HG03108 (cell line): Measurements from ENCODE around the gene IL1RN.

Experiments used
- ATAC-seq: cut with Tn5 transposase; IDR thresholded peaks from one replicate; pipeline ENCODE4 v1.9.1; 2021; ENCODE audit warnings: moderate library complexity; ENCODE audit not compliant: unreplicated experiment

The IL1RN gene

DNA sequence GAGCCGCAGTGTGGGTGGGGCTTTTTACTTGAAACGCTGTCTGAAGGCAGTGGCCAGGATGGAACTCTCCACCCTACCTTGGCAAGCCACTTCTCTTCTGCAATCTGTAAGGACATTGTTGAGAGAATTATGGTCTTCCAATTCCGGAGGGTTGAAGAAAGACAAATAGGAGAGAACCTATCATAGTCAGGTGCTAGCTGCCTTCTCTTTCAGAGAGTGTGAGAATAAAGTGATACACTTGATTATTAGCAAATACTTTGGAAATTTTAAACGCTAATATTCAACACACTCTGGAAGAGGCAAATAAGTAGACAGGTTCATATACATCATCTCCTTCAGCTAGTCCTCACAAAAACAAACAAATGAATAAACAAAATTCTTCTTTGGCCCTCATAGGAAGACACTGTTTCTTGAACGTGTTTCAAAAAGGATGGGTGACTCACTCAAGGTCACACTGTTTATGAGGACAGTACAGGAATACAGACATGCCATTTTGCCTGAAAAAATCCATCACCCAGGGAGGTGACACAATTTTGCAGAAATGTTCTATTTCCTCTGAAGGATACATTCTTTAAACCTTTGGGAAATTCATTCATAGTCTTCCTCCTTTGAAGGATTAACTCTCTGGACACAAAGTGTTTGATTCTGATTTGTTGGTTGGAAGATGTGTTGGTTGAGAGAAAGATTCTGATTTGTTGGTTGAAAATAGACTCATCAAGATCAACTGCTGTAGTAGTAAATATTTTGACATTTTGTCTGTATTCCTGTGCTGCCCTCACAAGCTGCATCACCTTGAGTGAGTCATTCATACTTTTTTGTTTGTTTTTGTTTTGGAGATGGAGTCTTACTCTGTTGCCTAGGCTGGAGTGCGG lies 2.2 kb upstream of the IL1RN start:
- ATAC-seq: no peak

DNA sequence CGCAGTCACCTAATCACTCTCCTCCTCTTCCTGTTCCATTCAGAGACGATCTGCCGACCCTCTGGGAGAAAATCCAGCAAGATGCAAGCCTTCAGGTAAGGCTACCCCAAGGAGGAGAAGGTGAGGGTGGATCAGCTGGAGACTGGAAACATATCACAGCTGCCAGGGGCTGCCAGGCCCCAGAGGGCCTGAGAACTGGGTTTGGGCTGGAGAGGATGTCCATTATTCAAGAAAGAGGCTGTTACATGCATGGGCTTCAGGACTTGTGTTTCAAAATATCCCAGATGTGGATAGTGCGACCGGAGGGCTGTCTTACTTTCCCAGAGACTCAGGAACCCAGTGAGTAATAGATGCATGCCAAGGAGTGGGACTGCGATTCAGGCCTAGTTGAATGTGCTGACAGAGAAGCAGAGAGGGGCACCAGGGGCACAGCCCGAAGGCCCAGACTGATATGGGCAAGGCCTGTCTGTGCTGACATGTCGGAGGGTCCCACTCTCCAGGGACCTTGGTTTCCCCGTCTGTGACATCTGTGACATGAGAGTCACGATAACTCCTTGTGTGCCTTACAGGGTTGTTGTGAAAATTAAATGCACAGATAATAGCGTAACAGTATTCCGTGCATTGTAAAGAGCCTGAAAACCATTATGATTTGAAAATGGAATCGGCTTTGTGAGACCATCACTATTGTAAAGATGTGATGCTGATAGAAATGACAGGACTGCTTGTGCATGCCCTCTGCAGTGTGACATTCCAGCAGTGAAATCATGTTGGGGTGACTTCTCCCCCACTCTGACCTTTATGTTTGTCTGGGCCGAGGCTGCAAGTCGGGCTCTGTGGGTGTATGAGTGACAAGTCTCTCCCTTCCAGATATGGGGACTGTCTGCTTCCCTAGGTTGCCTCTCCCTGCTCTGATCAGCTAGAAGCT lies 510 bp downstream of the IL1RN start:
- ATAC-seq: no peak

DNA sequence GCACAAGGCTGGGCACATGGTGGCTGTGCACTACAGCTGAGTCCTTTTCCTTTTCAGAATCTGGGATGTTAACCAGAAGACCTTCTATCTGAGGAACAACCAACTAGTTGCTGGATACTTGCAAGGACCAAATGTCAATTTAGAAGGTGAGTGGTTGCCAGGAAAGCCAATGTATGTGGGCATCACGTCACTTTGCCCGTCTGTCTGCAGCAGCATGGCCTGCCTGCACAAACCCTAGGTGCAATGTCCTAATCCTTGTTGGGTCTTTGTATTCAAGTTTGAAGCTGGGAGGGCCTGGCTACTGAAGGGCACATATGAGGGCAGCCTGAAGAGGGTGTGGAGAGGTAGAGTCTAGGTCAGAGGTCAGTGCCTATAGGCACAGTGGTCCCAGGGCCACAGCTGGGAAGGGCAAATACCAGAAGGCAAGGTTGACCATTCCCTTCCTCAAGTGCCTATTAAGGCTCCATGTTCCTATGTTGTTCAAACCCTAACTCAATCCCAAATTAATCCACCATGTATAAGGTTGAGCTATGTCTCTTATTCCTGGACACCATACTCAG lies 2.2 kb downstream of the IL1RN start:
- no peak for ATAC-seq

DNA sequence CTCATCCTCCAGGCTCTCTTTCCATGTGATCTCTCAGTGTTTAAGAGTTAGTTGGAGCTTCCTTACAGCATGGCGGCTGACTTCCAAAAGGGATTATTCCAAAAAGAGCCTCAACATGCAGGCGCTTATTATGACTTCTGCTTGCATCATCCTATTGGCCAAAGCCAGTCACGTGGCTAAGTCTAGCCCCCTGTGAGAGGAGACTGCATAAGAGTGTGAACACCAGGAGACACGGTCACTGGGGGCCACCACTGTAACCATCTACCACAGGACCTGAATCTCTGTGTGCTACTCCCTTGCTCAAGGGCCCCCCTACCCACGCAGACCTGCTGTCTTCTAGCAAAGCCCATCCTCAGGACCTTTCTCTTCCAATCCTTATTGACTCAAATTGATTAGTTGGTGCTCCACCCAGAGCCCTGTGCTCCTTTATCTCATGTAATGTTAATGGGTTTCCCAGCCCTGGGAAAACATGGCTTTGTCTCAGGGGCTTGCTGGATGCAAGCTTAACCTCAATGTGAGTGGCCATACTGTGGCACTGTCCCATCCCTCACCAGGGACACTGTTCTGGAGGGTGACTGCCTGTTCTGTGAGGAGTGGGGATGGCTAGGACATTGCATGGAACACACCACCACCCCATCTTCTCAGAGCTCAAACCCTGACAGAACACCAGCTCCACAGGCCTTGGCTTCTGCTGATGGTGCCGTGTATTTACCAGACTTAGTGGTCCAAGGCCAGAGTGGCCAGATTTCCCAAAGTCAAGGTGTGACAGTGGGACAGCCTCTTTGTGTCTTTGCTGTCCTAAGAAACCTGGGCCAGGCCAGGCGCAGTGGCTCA lies 4.2 kb downstream of the IL1RN start:
- no peak for ATAC-seq

DNA sequence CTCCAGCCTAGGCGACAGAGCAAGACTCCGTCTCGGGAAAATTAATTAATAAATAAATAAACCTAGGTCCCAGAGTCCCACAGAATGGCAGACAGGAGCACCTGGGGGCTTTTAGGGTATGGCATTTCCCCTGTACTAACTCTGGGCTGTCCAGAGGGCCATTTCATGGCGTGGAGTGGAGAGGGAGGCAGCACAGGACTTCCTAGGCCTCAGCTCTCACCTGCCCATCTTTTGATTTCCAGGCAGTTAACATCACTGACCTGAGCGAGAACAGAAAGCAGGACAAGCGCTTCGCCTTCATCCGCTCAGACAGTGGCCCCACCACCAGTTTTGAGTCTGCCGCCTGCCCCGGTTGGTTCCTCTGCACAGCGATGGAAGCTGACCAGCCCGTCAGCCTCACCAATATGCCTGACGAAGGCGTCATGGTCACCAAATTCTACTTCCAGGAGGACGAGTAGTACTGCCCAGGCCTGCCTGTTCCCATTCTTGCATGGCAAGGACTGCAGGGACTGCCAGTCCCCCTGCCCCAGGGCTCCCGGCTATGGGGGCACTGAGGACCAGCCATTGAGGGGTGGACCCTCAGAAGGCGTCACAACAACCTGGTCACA lies 5.1 kb downstream of the IL1RN start:
- no peak for ATAC-seq

DNA sequence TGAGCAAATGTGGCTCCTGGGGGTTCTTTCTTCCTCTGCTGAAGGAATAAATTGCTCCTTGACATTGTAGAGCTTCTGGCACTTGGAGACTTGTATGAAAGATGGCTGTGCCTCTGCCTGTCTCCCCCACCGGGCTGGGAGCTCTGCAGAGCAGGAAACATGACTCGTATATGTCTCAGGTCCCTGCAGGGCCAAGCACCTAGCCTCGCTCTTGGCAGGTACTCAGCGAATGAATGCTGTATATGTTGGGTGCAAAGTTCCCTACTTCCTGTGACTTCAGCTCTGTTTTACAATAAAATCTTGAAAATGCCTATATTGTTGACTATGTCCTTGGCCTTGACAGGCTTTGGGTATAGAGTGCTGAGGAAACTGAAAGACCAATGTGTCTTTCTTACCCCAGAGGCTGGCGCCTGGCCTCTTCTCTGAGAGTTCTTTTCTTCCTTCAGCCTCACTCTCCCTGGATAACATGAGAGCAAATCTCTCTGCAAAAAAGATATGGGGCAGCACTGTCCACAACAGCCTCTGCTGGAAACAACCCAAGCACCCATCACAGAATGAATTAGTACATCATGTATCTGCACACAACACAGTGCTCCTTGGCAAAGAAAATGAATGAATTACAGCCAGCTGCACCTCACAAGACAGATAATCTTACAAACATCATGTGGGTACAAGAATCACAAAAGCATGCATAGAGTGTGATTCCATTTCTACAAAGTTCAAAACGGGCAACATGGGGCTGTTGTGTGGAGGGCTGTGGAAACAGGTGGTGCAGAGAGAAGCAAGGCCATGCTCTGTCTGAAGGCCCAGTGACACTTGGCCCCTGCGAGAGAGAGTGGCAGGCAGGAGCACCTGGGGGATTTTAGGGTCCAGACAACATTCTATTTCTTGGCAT lies 6.6 kb downstream of the IL1RN start:
- ATAC-seq: no peak

DNA sequence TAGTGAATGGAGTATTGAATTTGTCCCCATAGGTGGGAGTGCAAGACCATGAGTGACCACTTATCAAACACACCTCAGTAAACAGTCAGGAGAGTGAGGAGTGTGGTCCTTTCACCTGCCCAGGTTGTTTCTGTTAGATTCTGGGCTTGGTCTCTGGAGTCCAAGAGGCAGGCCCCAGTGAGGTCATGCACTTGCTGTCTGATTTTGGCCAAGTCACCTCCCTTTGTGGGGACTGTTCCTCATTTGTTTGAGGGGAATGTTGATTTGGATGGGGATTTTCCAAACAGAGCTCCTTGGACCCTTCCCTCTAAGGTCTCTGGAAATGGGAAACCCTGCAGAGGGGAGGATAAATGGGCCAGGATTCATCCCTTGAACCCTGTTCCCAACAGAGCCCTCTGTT lies 7.3 kb downstream of the IL1RN start:
- no peak for ATAC-seq

DNA sequence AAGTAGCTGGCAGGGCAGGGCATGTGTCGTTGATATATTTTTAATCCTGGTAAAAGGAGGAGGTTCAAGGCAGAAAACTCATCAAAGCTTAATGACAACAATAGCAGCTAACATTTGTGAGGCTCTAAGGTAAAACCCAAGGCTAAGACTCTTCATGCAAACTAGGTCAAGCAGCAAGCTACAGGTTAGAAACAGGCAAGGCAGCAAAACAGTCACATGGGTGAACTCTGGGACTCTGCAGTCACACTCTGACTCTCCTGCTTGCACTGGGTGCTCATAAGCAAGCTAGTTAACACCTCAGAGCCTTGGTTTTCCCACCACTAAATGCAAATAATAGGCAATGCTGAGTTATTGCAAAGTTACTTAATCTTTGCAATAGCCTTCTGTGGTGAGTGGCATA lies 7.9 kb downstream of the IL1RN start:
- ATAC-seq: peak; percentile 36

DNA sequence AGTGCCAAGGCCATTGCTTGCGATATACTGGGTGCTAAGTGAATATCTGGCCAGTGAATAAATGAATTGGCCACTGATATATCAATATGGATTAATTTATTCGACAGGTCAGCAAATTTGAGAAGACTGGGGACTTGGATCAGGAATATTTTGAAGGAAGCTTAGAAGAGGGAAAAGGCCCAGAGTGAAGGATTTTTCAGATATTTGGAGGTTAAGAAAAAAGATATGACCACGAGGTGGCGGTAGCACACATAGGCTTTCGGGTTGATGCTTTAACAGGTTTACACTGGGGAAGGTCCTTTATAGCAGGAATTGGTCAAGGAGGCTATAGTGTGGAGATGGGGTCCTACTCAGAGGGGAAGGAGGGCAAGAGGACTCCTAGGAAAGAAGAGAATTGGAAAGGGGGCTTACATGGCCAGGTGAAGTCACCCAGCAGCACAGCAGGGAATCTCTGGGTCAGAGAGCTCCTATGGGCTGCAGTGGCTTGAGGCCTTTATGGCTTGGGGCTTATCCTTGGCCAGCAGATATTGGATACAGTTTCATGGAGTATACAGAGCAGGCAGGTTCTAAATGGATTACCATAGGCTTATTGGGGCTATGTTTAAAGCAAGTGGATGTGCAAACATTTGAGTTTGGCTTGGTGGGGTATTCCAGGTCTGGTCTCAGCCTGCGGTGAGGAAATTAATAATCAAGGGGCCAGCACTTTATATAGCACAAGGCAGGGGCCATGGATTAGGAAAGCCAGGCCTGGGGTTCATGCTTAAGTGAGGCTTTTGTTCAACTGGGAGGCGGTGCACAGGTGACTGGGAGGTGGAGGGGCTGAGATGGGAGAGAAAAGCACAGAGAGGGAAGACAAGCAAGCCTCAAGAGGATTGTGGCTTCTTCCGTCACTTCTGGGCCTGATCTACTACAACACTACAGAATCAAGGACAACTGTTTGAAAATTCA lies 9.7 kb downstream of the IL1RN start:
- no peak for ATAC-seq

DNA sequence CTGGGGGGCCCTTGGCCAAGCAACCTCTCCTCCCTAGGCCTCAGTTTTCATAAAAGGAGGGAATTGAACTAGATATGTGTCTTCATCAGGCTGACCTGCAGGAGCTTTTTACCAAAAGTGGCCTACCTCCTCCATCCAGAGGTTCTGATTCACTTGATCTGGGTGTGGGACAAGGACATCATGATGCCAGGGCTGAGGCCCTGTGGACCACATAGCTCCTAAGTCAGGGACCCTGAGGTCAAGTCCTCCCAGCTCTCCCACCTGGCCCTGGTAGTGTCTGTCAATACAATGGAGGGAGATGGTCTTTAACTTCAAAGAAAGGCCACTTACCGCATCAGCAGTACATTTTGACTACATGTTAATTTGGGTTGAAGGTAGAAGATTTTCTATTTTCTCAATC lies 10.4 kb downstream of the IL1RN start:
- no peak for ATAC-seq

DNA sequence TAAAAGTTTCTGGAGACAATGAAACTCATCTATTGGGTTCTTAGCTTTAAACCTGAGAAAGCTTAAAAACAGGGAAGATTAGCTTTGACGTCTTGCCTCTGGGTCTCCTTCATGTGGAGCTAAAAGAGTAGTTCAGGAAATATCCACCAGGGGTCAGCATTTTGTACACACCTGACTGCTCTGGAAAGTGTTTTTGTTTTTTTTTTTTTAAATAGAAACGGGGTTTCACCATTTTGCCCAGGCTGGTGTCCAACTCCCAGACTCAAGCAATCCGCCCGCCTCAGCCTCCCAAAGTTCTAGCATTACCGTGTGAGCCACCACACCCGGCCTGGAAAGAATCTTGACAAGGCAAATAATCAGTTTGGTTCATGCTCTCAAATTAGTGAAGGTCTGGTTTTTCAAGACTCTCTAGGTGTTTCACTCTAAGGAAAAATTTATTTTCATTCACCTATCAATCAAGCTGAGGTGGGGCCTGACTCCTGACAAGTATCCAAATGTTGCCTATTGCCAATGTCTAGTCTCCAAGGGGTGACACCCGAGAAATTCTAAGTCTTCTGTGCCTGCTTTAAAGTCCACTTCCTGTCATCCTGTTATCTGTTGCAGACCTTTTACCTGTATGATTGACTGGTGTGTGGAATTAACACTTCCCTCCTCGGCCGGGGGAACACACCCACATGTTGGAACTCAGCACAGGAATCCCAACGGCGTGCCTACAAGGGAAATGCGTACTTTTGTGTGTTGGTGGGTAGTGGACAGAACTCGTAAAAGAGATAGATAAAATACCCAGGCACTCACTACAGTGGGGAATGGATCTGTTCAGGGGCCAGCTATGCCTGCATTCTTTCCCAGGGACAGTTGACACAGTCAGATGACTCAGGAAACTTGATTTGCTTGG lies 11.3 kb downstream of the IL1RN start:
- ATAC-seq: no peak

DNA sequence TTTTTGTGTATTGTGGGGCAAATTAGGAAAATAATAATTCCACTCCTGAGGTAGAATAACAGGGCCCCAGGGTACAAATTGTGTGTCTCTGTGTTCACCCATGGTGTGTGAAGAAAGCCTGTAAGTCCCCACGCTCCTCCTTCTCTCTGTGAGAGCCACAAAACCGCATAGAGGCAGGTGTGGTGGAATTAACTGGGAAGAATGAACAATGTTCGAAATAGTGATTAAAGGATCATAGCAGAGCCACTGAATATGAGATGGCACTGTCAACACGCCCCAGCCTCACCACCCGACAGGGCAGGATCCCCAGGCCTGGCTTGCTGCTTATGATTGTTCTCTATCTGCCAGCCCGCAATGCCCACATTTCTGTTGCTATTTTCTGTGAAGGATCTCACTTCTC lies 14.1 kb downstream of the IL1RN start:
- ATAC-seq: no peak

DNA sequence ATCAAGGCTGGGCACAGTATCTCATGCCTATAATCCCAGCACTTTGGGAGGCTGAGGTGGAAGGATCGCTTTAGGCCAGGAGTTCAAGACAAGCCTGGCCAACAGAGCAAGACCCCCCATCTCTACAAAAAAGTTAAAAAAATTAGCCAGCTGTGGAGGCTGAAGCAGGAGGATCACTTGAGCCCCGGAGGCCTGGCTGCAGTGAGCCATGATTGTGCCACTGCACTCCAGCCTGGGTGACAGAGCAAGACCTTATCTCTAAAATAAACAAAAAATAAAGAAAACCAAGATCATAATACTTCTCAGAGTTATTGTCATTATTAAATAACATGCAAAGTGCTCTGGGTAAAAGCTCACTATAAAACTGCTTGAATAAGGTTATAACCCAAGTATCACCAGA lies 14.9 kb downstream of the IL1RN start:
- no peak for ATAC-seq

DNA sequence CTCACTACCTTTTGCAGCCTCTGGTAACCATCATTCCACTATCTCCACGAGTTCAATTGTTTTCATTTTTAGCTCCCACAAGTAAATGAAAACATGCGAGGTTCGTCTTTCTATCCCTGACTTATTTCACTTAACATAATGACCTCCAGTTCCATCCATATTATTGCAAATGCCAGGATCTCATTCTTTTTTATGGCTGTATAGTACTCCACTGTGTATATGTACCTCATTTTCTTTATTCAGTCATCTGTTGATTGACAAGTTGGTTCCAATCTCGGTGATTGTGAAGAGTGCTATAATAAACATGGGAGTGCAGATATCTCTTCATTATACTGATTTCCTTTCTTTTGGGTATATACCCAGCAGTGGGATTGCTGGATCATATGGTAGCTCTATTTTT lies 16.9 kb downstream of the IL1RN start:
- no peak for ATAC-seq

DNA sequence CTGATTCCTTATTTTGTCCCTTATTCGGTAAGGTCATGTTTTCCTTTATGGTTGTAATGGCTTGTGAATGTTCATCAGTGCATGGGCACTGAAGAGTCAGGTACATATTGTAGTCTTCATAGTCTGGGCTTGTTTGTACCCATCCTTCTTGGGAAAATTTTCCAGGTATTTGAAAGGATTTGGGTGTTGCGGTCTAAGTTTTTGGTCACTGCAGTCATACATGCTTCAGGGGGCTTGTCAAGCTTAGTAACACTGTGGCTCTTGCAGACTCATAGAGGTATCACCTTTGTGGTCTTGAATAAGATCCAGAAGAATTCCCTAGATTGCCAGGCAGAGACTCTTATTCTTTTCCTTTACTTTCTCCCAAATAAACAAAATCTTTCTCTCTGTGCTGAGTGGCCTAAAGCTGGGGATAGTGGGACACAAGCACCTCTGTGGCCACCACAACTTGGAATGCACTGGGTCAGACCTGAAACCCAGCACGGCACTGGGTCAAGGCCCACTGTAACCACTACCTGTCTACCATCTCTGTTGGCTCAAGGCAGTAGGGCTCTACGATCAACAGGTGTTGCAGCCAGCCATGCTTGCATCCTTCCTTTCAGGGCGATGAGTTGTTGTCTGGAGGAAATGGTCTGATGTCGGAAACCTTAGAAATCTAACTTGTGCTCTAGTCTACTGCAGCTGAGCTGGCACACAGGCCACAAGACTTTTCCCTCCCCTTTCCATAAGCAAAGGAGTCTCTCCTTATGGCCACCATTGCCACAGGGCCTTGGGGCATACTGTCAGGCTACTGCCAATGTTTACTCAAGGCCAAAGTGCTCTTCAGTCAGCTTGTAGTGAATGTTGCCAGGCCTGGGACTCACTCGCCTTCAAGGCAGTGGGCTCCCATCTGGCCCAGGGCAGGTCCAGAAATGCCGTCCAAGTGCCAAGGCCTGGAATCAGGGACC lies 21.5 kb downstream of the IL1RN start:
- no peak for ATAC-seq
